Lower leg skin (tissue), 3 donors: ENCODE data around the gene HTATSF1.

ENCODE experiments used
- POLR2A ChIP-seq, 2 donors: fragments of 450-650 bp; IDR thresholded peaks; one replicate each; pipeline ENCODE4 v1.6.1; 2016 to 2017; ENCODE audit warnings: antibody characterized with exemption in 2 of 2, mild to moderate bottlenecking in 1 of 2, moderate library complexity in 1 of 2
- TF ChIP-seq, protein P1 (sequence below), 3 donors: fragments of 450-650 bp; IDR thresholded peaks; one replicate each; pipeline ENCODE4 v1.5.1; 2016; ENCODE audit warnings: antibody characterized with exemption in 3 of 3, mild to moderate bottlenecking in 3 of 3, moderate library complexity in 2 of 3

DNA sequence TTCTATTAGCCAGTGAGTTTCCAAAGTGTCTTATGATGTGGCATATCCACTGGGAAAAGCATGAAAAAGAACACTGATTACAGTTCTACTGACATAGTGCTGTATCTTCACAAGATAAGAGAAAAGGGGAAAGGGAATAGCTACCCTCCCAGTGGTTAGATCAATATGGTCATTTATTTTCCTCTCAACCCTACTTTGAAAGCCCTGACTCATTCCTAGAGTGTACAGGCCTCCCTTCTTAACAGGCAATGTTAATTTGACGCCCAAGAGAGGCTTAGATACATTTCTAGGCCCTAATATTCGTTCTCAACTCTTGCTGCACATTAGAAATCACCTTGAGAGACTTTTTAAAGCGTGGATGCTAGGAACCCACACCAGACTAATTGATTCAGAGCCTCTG is 30.1 kb upstream of the HTATSF1 start:
- TF ChIP-seq, protein P1, sequence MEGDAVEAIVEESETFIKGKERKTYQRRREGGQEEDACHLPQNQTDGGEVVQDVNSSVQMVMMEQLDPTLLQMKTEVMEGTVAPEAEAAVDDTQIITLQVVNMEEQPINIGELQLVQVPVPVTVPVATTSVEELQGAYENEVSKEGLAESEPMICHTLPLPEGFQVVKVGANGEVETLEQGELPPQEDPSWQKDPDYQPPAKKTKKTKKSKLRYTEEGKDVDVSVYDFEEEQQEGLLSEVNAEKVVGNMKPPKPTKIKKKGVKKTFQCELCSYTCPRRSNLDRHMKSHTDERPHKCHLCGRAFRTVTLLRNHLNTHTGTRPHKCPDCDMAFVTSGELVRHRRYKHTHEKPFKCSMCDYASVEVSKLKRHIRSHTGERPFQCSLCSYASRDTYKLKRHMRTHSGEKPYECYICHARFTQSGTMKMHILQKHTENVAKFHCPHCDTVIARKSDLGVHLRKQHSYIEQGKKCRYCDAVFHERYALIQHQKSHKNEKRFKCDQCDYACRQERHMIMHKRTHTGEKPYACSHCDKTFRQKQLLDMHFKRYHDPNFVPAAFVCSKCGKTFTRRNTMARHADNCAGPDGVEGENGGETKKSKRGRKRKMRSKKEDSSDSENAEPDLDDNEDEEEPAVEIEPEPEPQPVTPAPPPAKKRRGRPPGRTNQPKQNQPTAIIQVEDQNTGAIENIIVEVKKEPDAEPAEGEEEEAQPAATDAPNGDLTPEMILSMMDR (IDR thresholded peaks at IDR 0.05): no peak
- no peak for TF ChIP-seq POLR2A (IDR thresholded peaks at IDR 0.05)
